EH (cell line): ENCODE data around the gene GNG13.
"Not testable (repeated sequence)": the region's sequence is repeated elsewhere in the genome, so short reads cannot be mapped to it uniquely, and the experiment has no call there.

Source experiments
- DNase-seq: peaks from one replicate; pipeline ENCODE4 v3.0.0-alpha.2; 2015; ENCODE audit warnings: low read depth

The GNG13 gene

DNA sequence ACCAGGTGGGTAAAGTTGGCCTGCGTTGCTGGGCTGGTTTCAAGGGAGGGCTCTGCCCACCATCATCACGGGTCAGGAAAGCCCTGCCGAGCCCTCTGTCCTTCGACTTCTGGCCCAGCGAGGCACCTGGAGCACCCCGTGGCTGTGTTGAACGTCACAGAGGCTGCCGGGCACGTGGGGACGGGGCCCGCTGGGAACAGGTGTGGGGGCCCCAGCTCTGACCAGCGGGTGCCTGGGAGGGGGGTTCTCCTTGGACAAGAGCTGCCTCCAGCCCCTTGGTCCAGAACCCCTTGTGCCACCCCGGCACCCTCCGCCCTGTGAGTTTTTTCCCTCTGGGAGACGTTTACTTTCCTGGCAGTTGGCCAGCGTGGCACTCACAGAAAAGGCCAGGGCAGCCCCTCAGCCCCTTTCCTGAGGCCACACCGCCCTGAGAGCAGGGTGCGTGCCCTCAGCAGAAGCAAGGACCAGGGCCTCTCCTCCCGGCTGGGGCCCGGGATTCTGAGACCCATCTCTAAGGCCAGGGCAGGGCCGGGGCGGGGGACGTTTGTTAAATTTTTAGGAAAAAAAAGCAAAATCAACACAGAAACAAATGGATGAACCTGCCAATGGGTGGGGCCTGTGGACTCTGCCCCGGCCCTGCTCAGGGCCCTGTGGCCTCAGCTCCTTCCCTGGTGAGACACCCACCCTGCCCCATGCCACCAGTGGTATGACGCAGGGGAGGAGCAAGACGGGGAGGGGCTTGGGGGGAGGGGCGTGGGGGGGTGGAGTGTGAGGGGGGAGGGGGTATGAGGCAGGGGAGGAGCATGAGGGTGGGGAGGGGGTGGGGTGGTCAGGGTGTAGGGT lies 31.3 kb upstream of the GNG13 start:
- no peak for DNase-seq

DNA sequence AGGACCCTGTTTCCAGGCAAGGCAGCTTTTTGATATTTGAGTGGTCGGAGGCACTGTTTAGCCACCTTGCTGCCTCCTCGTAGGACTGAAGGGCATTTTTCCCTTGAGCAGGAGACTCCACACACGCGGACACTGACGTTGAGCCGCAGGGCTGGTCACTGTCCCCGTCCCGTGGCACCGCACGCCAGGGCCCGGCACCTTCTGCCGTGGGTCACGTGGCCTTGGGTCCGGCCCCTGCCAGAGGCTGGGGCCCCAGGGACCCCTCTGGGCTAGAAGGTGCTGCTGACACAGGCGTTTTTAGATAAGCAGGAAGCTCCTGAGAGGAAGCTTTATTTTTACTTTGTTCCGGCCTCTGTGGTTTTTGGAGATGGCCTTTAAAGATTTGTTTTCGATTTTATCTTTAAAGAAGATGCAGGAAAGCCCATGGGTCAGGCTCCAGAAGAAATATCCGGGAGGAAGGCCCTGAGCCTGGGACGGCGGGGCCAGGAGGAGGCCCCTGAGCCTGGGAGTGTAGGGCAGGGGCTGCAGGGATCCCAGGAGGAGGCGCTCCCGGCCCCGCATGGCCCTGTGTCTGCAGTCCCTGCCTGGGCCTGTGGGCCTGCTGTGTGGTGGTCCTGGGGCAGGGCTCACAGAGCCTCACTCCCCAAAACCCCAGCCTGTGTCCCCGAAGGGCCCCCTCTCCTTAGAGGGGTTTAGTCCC lies 30.5 kb upstream of the GNG13 start:
- no peak for DNase-seq

DNA sequence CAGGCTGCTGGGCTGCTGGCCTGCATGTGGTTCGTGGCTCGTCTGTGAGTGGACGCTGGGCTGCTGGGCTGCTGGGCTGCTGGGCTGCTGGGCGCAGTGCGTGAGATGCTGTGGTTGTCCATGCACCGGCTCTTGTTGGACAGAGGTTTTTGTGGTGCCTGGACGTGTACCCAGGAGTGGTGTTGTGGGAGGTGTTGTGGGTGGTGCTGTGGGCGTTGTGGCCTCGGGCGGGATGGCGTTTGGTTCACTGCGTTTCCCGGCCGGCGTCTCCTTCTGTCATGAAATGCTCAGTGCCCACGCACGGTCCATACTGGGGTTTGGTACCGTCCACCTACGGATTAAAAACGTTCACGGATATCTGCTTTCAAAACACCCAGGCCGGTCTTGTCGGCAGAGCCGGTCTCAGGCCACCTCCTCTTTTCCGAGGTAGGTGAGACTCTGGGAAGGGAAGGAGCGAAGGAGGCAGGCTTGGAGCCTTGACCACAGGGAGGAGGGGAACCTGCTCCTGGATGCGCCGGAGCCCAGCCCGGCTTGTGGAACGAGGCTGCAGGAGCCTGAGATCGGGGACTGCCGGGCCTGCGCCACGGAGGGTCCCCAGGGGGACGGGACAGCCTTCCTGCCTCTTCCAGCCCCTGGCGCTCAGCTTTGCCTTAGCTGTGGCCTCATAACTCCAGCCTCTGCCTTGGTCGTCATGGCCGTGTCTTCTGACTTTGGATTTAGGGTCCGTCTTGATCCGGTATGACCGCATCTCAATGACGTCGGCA lies 29.8 kb upstream of the GNG13 start:
- DNase-seq, result no peak

DNA sequence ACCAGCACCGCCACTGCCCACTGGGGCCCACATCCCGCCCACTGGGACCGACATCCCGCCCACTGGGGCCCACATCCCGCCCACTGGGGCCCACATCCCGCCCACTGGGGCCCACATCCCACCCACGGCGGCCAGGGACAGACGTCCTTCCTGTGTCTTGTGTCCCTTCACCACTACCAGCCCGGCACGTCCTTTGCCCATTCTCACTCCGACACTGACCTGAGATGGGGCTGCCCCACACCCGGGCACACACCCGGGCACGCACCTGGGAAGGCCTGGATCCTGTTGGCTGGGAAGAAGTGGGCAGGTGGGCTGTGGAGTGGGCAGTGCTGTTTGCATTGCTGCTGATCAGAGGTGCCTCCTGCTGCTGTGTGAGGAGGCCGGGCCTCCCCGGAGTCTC lies 28.4 kb upstream of the GNG13 start:
- no peak for DNase-seq

DNA sequence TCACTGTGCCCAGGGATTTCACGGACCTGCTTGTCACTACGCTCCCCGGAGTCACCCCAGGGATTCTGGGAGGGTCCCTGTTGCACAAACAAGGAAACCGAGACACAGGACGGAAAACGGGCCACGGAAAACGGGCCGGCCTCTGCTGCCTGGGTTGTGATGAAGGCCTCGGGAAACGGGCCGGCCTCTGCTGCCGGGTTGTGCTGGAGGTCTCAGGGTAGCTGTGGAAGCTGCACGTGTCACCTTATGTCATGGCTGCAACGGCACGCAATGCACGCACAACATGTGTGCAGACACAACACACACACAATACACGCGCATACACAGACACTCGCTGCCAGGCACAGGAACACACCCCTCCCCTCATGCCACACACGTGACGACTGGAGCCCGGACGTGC lies 27.0 kb upstream of the GNG13 start:
- DNase-seq, result no peak

DNA sequence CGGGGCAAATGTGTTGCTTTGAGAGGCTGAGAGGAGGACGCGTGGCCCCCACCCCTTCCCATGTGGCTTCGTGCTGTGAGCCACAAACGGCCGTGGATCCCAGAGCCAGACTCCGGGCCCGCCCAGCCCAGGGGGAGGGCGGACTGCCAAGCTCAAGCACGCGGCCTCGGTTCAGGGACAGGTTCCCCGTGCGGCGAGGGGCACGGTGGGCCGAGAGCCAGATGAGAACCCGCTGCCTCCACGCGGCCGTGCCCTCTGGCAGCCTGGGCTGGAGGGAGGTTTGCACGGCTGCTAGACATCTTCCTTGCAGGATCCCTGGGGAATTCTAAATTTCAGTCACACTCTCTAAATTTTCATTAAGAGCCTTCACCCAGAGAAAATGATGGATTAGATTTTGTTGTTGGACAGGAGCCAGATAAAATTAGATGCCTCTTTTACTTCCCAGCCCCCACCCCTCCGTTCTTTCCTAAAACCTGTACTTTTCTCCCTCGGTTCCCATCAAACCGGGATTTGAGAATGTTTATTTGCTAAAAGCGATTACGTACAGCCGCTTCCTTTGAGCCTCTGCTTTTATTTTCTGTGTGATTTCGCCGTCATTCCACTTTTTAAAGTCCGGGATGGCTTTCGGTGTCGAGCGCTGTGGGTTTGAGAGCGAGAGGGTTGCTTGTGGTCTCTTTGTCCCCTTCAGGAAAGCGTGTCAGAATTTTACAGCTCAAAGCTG lies 25.0 kb upstream of the GNG13 start:
- peak; percentile 16 for DNase-seq

DNA sequence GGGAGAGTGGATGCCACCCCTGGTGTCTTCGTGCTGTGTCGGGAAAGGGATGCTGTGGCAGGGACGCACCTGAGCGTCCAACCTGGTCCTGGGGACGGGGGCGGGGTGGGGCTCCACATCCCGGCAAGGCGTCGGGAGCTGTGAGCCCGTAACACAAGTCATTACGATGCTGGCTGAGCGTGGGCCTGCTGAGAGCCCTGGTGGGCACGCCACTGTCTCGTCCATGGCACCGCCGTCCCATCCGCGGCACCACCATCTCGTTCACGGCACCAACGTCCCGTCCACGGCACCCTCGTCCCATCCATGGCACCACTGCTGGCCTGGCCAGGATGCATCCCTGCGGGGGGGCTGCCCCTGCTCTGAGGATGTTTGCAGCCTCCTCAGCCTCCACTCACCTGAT lies 24.1 kb upstream of the GNG13 start:
- DNase-seq, result no peak

DNA sequence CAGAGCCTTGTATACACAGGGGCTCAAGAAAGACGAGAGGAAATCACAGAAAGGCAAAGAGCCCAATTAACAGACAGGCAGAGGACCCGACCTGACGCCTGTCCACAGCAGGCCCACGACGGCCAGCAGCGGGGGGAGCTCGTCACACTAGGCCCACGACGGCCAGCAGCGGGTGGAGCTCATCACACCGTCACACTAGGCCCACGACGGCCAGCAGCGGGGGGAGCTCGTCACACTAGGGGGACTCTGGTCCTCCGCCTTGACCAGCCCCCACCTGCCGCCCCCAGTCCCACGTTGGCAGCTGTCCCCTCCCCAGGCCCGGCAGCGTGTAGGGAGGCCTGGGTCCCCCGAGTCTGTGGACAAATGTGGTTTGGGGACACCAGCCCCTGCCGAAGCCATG lies 23.7 kb upstream of the GNG13 start:
- no peak for DNase-seq

DNA sequence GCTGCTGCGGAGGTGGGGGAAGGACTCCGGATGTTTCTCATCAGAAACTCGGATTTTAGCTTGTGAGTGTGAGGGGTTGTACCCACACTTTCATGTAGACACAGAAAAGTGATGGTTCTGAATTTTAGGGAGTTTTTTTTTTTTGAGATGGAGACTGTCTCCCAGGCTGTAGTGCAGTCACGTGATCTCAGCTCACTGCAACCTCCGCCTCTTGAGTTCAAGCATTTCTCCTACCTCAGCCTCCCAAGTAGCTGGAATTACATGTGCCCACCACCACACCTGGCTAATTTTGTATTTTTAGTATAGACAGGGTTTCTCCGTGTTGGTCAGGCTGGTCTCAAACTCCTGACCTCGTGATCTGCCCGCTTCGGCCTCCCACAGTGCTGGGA lies 22.4 kb upstream of the GNG13 start:
- no peak for DNase-seq

DNA sequence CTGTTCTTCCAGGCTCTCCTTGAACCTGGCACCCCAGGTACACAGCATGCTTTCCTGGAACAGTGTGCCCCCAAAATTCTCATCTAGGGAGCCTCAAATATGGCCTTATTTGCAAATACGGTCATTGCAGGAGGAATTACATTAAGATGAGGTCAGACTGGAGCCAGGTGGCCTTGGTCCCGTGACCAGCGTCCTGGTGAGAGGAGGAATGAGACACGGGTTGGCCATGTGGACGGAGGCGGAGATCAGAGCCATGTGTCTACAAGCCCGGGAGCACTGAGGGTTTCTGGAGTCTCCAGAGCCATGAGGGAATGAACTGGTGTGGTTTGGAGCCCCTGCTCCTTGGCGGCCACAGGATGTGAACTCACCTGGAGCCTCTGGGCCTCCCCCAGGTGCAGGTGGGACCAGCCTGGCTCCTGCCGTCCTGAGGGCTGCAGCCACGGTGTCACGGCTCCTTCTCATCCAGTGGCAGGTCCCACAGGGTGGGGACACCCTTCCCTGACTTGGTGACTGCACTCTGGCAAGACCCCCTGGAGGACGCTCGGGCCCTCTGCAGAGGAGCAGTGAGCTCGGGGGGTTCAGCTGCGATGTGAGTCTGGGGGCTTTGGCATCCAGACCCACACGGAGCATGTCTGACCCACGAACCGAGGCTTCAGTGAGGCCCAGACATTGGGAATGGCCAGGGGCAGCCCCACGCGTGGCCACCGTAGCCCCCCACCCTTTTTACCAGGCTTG lies 21.8 kb upstream of the GNG13 start:
- no peak for DNase-seq

DNA sequence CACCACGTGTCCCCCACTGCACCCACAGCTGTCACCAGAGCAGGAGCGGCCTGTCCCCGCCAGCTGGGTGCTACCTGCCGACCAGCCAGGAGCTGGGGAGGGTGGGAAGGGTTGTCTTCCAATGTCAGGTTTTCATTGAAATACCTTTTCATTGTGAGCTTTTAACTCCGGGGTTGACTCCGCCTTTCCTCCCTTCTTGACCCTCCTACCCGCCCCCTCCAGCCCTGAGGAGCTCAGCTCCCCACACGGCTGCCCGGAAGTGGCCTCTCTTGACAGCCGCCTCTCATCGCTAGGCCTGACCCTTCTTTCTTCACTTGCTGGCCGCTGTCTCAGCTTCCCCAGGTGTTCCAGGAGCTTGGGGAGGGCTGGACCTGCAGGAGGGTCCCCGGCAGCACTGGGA lies 21.2 kb upstream of the GNG13 start:
- no peak for DNase-seq

DNA sequence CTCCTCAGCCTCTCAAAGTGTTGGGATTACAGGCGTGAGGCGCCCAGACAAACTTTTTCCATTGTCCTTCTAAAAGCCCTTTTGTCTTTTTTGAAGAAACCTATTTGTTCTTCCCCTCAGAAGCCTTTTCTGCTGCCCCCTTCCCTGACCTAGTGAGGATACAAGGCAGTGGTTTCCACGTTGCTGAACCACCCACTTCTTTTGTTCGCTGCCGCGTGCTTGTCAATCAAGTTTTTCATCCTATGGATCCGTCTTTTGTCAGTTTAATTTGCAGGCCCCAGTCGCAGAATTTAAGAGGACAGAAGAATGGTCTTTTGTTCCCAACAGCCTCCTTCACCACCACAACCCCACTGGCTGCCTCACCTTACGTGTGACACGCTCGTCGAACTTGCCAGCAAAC lies 20.2 kb upstream of the GNG13 start:
- DNase-seq, result no peak

DNA sequence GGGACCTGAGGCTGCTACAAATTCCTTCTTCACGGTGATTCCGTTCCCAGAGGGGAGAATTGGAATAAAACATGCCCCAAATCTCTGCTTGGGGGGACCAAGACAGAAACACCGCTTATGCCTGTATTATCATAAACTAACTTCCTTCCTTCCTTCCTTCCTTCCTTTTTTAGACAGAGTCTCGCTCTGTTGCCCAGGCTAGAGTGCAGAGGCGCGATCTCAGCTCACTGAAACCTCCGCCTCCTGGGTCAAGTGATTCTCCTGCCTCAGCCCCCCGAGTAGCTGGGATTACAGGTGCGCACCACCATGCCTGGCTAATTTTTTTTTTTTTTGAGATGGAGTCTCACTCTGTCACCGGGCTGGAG lies 19.5 kb upstream of the GNG13 start:
- DNase-seq, result not testable (repeated sequence)

DNA sequence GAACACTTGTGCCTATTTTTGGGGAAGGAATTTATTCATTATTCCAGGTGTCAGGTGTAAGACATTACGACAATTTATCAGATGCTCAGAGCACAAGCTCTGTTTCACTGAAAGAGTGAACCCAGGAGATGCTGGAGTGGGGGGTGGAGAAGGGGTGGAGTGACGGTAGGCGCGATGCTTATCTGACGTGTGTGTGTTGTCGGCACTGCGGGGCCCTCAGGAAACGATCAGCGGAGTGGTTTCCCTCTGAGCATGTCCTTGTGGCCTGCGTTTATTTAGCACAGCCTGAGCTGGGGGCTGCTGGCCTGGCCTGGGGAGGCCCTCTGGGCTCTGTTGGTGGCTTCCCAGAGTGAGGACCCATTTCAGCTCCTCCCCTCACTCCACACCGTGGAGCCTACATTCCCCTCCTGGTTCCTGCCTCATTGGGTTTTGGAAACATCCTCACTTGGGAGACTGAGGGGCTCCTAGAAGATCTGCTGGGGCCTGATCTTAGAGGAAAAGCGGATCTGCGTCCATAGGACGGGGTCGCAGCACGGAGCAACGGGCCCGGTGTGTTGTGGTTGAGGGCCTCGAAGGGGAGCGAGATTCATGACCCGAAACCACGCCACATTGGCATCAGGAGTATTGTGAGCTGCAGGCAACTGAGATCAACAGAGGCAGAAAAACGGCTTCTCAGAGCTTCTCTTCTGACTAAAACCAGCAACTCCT lies 19.0 kb upstream of the GNG13 start:
- DNase-seq, result no peak

DNA sequence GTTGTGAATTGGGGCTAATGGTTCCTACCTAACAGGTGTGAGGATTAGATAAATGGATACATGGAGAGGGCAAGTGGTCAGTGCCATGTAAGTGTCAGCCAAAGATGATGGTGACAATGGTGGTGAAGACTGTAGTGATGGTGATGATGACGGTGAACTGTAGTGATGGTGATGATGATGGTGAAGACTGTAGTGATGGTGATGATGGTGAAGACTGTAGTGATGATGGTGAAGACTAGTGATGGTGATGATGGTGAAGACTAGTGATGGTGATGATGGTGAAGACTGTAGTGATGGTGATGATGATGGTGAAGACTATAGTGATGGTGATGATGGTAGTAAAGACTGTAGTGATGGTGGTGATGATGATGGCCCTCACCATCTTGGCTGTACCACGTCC lies 18.1 kb upstream of the GNG13 start:
- DNase-seq, result no peak

DNA sequence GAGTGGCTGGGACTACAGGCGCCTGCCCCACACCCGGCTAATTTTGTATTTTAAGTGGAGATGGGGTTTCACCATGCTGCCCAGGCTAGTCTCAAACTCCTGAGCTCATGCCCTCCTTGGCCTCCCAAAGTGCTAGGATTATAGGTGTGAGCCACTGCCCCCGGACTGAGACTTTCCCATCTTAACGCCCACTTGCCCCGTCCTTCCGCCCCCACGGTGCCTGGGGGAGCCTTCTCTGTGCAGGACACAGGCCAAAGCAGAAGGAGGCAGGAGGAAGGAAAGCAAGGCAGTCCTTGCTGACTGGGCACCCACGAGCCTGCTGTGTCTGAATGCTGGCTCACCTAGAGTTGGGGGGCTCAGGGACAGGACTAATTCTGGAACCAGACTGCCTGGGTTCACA lies 17.6 kb upstream of the GNG13 start:
- DNase-seq, result no peak

DNA sequence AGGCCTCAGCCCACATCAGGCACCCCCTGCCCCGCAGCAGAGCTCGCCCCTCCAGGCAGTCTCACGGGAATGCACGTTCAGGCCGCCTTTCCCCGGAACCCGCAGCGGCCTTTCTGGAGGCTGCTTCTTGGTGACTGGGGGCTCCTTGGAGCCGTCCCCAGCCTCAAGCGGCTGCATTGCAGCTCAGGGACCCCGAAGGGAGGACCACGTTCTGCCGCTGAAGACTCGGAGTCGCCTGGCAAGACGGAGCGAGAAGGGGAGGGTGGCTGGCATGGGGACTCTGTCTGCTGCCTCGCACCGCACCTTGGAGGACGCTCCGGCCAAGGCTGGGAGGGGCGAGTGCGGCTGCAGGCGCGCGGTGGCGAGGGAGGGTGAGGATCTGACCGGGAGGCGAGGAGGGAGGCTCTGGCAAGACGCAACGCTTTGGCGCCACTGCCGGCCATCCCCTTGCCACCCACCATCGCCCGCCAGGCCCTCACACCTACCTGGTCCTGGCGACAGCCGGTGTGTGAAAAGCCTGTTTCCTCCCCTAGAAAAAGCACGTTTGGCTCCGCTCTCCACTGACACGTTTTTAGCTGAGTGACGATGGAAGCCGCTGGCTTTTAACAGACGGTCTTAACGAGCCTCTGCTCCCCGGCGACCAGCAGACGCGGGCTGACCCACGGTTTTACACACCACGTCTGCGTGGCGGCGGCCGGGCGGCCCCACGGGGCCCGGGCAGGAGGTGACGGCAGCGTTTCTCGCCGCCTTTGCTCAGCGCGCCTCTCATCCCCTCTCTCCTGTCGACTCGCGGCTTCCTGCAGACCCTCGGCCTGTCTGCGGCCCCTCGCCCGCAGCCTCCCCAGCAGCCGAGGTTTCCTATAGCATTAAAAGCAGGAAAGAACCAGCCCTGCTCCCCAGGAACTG lies 16.7 kb upstream of the GNG13 start:
- DNase-seq, result no peak

DNA sequence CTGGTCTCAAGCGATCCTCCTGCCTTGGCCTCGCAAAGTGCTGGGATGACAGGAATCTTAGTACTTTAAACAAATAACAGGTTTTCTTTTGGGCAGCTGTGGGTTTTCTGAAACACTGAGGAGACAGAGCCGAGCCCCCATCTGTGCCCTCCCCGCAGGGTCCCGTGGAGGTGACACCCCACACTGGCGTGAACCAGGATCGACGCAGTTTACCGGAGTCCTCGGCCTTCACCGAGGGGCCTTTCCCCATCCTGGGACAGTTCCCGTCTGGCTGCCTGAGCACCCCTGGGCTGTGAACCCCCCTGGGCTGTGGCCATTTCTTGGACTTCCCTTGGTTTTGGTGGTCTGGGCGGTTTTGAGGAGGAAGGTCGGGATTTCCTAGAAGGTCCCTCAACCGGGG lies 15.3 kb upstream of the GNG13 start:
- DNase-seq, result no peak

DNA sequence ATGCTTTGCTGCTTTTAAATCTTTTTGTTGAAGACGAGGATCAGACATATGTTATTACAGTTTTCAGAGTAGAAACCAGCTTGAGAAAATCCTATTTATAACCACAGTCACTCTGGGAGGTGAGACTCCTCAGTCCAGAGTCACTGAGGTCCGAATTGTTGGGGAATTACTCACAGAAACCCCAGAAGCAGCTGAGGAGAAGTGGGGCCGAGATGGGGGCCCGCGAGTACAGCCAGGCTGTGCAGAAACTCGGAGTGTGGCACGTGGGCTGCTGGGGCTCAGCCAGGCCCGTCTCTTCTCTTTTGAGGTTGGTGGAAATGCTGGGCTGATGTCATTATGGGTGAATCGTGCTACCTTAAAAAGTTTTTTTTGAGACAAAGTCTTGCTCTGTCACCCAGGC lies 14.4 kb upstream of the GNG13 start:
- peak; percentile 78 for DNase-seq

DNA sequence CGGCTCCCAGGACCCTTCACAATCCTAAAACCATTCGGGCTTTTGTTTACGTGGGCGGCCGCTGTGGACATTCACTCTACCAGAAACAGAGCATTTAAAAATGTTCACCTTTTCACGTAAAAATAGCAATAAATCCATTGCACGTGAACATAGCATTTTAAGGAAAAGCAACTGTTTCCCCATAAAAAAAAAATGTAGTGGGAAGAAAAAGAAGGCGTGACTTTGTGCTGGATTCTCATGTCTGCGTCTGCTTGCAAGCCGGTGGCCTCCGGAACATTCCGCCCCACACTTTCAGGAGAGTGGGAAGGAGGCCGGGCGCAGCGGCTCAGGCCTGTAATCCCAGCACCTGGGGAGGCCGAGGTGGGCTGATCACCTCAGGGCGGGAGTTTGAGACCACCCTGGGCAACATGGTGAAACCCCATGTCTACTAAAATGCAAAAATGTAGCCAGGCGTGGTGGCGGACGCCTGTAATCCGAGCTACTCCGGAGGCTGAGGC lies 13.4 kb upstream of the GNG13 start:
- DNase-seq, result no peak
